OCI-LY1 (cell line): Measurements from ENCODE around the gene SATB1.

ENCODE experiments used
- H2AFZ ChIP-seq: fragments of 200-600 bp; sonication (generic), shearing (Covaris generic); 2 replicates; pipeline ENCODE4 v1.6.0; 2014; ENCODE audit warnings: antibody characterized with exemption, mild to moderate bottlenecking, low read length
- H3F3A ChIP-seq: fragments of 200-600 bp; sonication (generic), shearing (Covaris generic); 2 replicates; pipeline ENCODE4 v1.6.0; 2014; ENCODE audit warnings: mild to moderate bottlenecking, antibody characterized with exemption, low read length, moderate library complexity; ENCODE audit not compliant: insufficient read depth
- H3K27ac ChIP-seq: fragments of 200-600 bp; sonication (generic); 2 replicates; pipeline ENCODE4 v1.5.1; 2014; ENCODE audit warnings: low read length, mixed run types, mild to moderate bottlenecking, low read depth; ENCODE audit not compliant: poor library complexity, severe bottlenecking
- H3K27me3 ChIP-seq: fragments of 200-600 bp; sonication (generic); 2 replicates; pipeline ENCODE4 v1.6.0; 2014; ENCODE audit warnings: antibody characterized with exemption, mild to moderate bottlenecking, low read length, moderate library complexity; ENCODE audit not compliant: insufficient read depth
- H3K36me3 ChIP-seq: fragments of 200-600 bp; sonication (generic); 2 replicates; pipeline ENCODE4 v1.6.1; 2014; ENCODE audit warnings: mild to moderate bottlenecking, antibody characterized with exemption, low read length, moderate library complexity, mixed read lengths; ENCODE audit not compliant: insufficient read depth
- H3K4me1 ChIP-seq: fragments of 200-600 bp; sonication (generic); 2 replicates; pipeline ENCODE4 v1.5.1; 2014; ENCODE audit warnings: mild to moderate bottlenecking, low read length, moderate library complexity; ENCODE audit not compliant: insufficient read depth, severe bottlenecking
- H3K4me2 ChIP-seq: fragments of 200-600 bp; sonication (generic), shearing (Covaris generic); 2 replicates; pipeline ENCODE4 v1.6.1; 2014; ENCODE audit warnings: low read length
- H3K4me3 ChIP-seq: fragments of 200-600 bp; sonication (generic); 2 replicates; pipeline ENCODE4 v1.5.1; 2014; ENCODE audit warnings: low read length, low read depth, mild to moderate bottlenecking, mixed read lengths; ENCODE audit not compliant: poor library complexity, severe bottlenecking
- H3K79me2 ChIP-seq: fragments of 200-600 bp; shearing (Covaris generic); 2 replicates; pipeline ENCODE4 v1.6.1; 2016; ENCODE audit warnings: mixed run types, low read length, mixed read lengths; ENCODE audit not compliant: insufficient read depth
- H3K9ac ChIP-seq: fragments of 200-600 bp; sonication (generic), shearing (Covaris generic); 2 replicates; pipeline ENCODE4 v1.6.1; 2014; ENCODE audit warnings: mild to moderate bottlenecking, low read length, mixed read lengths
- H3K9me2 ChIP-seq: fragments of 200-600 bp; sonication (generic), shearing (Covaris generic); 2 replicates; pipeline ENCODE4 v1.6.1; 2014; ENCODE audit warnings: low read depth, mild to moderate bottlenecking, low read length, mixed read lengths
- H3K9me3 ChIP-seq: fragments of 200-600 bp; shearing (Covaris generic); 2 replicates; pipeline ENCODE4 v1.6.1; 2014; ENCODE audit warnings: low read length, mixed read lengths
- H4K20me1 ChIP-seq: fragments of 200-600 bp; sonication (generic), shearing (Covaris generic); 2 replicates; pipeline ENCODE4 v1.6.0; 2016; ENCODE audit warnings: mild to moderate bottlenecking, low read length; ENCODE audit not compliant: insufficient read depth
- EZH2 ChIP-seq: fragments of 200-600 bp; sonication (generic), shearing (Covaris generic); IDR thresholded peaks from 2 replicates; pipeline ENCODE4 v1.8.0; 2017; ENCODE audit warnings: borderline replicate concordance, mixed run types, mild to moderate bottlenecking, antibody characterized with exemption, low read length, moderate library complexity, mixed read lengths
- TF ChIP-seq, protein P1 (sequence below): fragments of 200-600 bp; sonication (generic), shearing (Covaris generic); IDR thresholded peaks from 2 replicates; pipeline ENCODE4 v1.5.1; 2017; ENCODE audit warnings: mild to moderate bottlenecking, antibody characterized with exemption, low read length, moderate library complexity, mixed read lengths

Gene SATB1

DNA sequence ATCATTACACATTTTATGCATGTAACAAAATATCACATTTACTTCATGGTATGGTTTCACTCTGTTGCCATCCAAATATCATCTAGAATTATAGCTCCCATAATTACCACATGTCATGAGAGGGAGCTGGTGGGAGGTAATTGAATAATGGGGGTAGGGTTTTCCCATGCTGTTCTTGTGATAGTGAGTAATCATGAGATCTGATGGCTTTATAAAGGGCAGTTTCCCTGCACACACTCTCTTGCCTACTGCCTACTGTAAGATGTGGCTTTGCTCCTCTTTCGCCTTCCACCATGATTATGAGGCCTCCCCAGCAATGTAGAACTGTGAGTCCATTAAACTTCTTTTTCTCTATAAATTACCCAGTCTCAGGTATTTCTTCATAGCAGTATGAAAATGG lies 123.4 kb downstream of the SATB1 start:
- Histone ChIP-seq H2AFZ (no peak overlapping the region), H3F3A (no peaks in the 10 kb centered on the region), H3K27ac (no peak overlapping the region), H3K4me2 (no peak overlapping the region), H4K20me1 (no peaks in the 10 kb centered on the region), H3K9ac (no peak overlapping the region), H3K79me2 (no peaks in the 10 kb centered on the region), H3K9me3 (no peaks in the 10 kb centered on the region), H3K4me1 (no peaks in the 10 kb centered on the region), H3K36me3 (no peaks in the 10 kb centered on the region), H3K27me3 (no peaks in the 10 kb centered on the region), H3K9me2 (no peaks in the 10 kb centered on the region), H3K4me3 (no peak overlapping the region)
- no peak for TF ChIP-seq EZH2
- TF ChIP-seq, protein P1, sequence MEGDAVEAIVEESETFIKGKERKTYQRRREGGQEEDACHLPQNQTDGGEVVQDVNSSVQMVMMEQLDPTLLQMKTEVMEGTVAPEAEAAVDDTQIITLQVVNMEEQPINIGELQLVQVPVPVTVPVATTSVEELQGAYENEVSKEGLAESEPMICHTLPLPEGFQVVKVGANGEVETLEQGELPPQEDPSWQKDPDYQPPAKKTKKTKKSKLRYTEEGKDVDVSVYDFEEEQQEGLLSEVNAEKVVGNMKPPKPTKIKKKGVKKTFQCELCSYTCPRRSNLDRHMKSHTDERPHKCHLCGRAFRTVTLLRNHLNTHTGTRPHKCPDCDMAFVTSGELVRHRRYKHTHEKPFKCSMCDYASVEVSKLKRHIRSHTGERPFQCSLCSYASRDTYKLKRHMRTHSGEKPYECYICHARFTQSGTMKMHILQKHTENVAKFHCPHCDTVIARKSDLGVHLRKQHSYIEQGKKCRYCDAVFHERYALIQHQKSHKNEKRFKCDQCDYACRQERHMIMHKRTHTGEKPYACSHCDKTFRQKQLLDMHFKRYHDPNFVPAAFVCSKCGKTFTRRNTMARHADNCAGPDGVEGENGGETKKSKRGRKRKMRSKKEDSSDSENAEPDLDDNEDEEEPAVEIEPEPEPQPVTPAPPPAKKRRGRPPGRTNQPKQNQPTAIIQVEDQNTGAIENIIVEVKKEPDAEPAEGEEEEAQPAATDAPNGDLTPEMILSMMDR: no peak

DNA sequence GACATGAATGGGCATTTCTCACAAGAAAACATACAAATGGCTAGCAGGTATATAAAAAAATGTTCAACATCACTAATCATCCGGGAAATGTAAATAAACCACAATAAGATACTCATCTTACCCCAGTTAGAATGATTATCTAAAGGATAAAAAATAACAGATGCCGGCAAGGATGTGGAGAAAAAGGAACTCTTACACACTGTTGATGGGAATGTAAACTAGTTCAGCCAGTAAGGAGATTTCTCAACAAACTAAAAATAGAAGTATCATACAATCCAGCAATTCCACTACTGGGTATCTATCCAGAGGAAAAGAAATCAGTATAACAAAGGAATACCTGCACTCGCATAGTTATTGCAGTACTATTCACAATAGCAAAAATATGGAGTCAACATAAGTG lies 124.2 kb downstream of the SATB1 start:
- no peaks in the 10 kb centered on the region for H3K9me3 ChIP-seq
- no peak overlapping the region for H3K4me2 ChIP-seq
- no peak overlapping the region for H3K27ac ChIP-seq
- H3K36me3 ChIP-seq: no peaks in the 10 kb centered on the region
- no peaks in the 10 kb centered on the region for H3F3A ChIP-seq
- no peak overlapping the region for H3K9ac ChIP-seq
- H2AFZ ChIP-seq: no peak overlapping the region
- TF ChIP-seq, protein P1: no peak
- no peak for TF ChIP-seq EZH2
- H4K20me1 ChIP-seq: no peaks in the 10 kb centered on the region
- no peak overlapping the region for H3K4me3 ChIP-seq
- no peaks in the 10 kb centered on the region for H3K79me2 ChIP-seq
- H3K9me2 ChIP-seq: no peaks in the 10 kb centered on the region
- H3K4me1 ChIP-seq: no peaks in the 10 kb centered on the region
- H3K27me3 ChIP-seq: no peaks in the 10 kb centered on the region

GRCh38 chr3:18297126-18297525 lies 128.0 kb downstream of the SATB1 start:
- H3F3A ChIP-seq: no peaks in the 10 kb centered on the region
- H3K4me3 ChIP-seq: no peak overlapping the region
- H3K9me2 ChIP-seq: no peaks in the 10 kb centered on the region
- TF ChIP-seq, protein P1: no peak
- no peak for TF ChIP-seq EZH2
- no peaks in the 10 kb centered on the region for H3K9me3 ChIP-seq
- no peaks in the 10 kb centered on the region for H4K20me1 ChIP-seq
- H3K4me2 ChIP-seq: no peak overlapping the region
- H3K4me1 ChIP-seq: no peaks in the 10 kb centered on the region
- no peaks in the 10 kb centered on the region for H3K27me3 ChIP-seq
- H3K27ac ChIP-seq: no peak overlapping the region
- H2AFZ ChIP-seq: no peak overlapping the region
- no peaks in the 10 kb centered on the region for H3K36me3 ChIP-seq
- H3K9ac ChIP-seq: no peak overlapping the region
- H3K79me2 ChIP-seq: no peaks in the 10 kb centered on the region
